ENCODE data around the gene KRT7.
"Not testable (repeated sequence)": the region's sequence is repeated elsewhere in the genome, so short reads cannot be mapped to it uniquely, and the experiment has no call there.

- not testable (repeated sequence) for TF ChIP-seq CTCF (conservative IDR thresholded peaks at IDR 0.05); EZH2 (IDR thresholded peaks at IDR 0.05; ENCODE audit: low read depth)
Observed at GRCh38 chr12:52257922-52258321, 24.9 kb downstream of the KRT7 start.
